SK-N-SH (cell line): ENCODE results near the gene HINT1.

Experiments used
- EP300 ChIP-seq, 2 experiments: IDR thresholded peaks; 2 replicates each; pipeline versions ENCODE4 v1.4.0 to v1.6.1; 2012; ENCODE audit warnings: borderline replicate concordance in 1 of 2, low read depth in 1 of 2, low read length in 1 of 2
- EZH2phosphoT487 ChIP-seq: fragments of 200-600 bp; sonication (generic); IDR thresholded peaks from 2 replicates; pipeline ENCODE4 v1.6.1; 2017; ENCODE audit warnings: low read depth, mixed run types, mild to moderate bottlenecking, antibody characterized with exemption, moderate library complexity, borderline replicate concordance
- FOXM1 ChIP-seq: IDR thresholded peaks from 2 replicates; pipeline ENCODE4 v1.4.0; 2012; ENCODE audit warnings: low read depth, mild to moderate bottlenecking
- NFIC ChIP-seq: IDR thresholded peaks from 2 replicates; pipeline ENCODE4 v1.4.0; 2012; ENCODE audit warnings: borderline replicate concordance
- POLR2AphosphoS5 ChIP-seq: IDR thresholded peaks from 2 replicates; pipeline ENCODE4 v1.6.1; 2012; ENCODE audit warnings: low read depth, low read length
- RCOR1 ChIP-seq: fragments of 150-350 bp; IDR thresholded peaks from 2 replicates; pipeline ENCODE4 v1.6.1; 2017; ENCODE audit warnings: antibody characterized with exemption, low read length
- RFX5 ChIP-seq: IDR thresholded peaks from 2 replicates; pipeline ENCODE4 v1.6.1; 2012; ENCODE audit warnings: mild to moderate bottlenecking, improper control_type of control experiment, low read length
- SMC3 ChIP-seq: IDR thresholded peaks from 2 replicates; pipeline ENCODE4 v1.6.1; 2012; ENCODE audit warnings: low read depth, low read length, improper control_type of control experiment
- TAF1 ChIP-seq: IDR thresholded peaks from 2 replicates; pipeline ENCODE4 v1.6.1; 2012; ENCODE audit warnings: low read depth, mild to moderate bottlenecking, low read length, moderate library complexity, borderline replicate concordance
- TF ChIP-seq, protein P1 (sequence below): fragments of 200-600 bp; sonication (generic); IDR thresholded peaks from 2 replicates; pipeline ENCODE4 v1.6.1; 2017; ENCODE audit warnings: antibody characterized with exemption, mild to moderate bottlenecking, moderate library complexity
- TF ChIP-seq, protein P2 (sequence below): IDR thresholded peaks from 2 replicates; pipeline ENCODE4 v1.4.0; 2012; ENCODE audit warnings: low read depth
- TF ChIP-seq, protein P3 (sequence below): IDR thresholded peaks from 2 replicates; pipeline ENCODE4; 2012
- TF ChIP-seq, protein P4 (sequence below): IDR thresholded peaks from 2 replicates; pipeline ENCODE4 v1.4.0; 2012; ENCODE audit warnings: low read depth, borderline replicate concordance
- TF ChIP-seq, protein P5 (sequence below): IDR thresholded peaks from 2 replicates; pipeline ENCODE4 v1.6.1; 2012; ENCODE audit warnings: mild to moderate bottlenecking, low read depth, low read length, moderate library complexity

DNA sequence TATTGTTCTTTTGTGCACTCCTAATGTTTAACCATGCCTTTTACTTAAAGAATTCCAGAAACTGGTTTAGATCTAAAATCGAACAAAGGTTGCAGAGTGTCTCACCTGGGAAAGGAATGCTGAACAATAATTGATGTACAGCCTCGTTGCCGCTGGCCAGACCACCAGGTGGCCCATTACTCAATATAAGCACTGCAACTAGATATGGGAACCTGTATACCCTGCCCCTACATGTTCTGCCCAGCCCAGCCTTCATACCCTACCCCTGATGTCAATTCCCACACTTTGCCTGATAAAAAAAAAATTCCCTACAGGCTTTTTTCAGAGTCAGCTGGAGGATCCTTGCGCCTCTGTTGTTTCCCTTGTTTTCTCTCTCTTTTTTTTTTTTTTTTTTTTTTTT is 13.8 kb downstream of the HINT1 start:
- TF ChIP-seq, protein P1, sequence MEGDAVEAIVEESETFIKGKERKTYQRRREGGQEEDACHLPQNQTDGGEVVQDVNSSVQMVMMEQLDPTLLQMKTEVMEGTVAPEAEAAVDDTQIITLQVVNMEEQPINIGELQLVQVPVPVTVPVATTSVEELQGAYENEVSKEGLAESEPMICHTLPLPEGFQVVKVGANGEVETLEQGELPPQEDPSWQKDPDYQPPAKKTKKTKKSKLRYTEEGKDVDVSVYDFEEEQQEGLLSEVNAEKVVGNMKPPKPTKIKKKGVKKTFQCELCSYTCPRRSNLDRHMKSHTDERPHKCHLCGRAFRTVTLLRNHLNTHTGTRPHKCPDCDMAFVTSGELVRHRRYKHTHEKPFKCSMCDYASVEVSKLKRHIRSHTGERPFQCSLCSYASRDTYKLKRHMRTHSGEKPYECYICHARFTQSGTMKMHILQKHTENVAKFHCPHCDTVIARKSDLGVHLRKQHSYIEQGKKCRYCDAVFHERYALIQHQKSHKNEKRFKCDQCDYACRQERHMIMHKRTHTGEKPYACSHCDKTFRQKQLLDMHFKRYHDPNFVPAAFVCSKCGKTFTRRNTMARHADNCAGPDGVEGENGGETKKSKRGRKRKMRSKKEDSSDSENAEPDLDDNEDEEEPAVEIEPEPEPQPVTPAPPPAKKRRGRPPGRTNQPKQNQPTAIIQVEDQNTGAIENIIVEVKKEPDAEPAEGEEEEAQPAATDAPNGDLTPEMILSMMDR = no peak
- TF ChIP-seq RFX5 = no peak
- TF ChIP-seq NFIC = no peak
- no peak for TF ChIP-seq TAF1
- TF ChIP-seq EZH2phosphoT487 = no peak
- TF ChIP-seq RCOR1 = no peak
- TF ChIP-seq, protein P2, sequence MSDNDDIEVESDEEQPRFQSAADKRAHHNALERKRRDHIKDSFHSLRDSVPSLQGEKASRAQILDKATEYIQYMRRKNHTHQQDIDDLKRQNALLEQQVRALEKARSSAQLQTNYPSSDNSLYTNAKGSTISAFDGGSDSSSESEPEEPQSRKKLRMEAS = no peak
- no peak for TF ChIP-seq EP300 (IDR thresholded peaks at IDR 0.05; ENCODE audit: borderline replicate concordance in 1 of 2, low read depth in 1 of 2, low read length in 1 of 2)
- TF ChIP-seq, protein P3, sequence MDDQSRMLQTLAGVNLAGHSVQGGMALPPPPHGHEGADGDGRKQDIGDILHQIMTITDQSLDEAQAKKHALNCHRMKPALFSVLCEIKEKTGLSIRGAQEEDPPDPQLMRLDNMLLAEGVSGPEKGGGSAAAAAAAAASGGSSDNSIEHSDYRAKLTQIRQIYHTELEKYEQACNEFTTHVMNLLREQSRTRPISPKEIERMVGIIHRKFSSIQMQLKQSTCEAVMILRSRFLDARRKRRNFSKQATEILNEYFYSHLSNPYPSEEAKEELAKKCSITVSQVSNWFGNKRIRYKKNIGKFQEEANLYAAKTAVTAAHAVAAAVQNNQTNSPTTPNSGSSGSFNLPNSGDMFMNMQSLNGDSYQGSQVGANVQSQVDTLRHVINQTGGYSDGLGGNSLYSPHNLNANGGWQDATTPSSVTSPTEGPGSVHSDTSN = no peak
- no peak for TF ChIP-seq FOXM1
- TF ChIP-seq, protein P4, sequence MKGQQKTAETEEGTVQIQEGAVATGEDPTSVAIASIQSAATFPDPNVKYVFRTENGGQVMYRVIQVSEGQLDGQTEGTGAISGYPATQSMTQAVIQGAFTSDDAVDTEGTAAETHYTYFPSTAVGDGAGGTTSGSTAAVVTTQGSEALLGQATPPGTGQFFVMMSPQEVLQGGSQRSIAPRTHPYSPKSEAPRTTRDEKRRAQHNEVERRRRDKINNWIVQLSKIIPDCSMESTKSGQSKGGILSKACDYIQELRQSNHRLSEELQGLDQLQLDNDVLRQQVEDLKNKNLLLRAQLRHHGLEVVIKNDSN = no peak
- TF ChIP-seq POLR2AphosphoS5 = no peak
- TF ChIP-seq SMC3 = no peak
- TF ChIP-seq, protein P5, sequence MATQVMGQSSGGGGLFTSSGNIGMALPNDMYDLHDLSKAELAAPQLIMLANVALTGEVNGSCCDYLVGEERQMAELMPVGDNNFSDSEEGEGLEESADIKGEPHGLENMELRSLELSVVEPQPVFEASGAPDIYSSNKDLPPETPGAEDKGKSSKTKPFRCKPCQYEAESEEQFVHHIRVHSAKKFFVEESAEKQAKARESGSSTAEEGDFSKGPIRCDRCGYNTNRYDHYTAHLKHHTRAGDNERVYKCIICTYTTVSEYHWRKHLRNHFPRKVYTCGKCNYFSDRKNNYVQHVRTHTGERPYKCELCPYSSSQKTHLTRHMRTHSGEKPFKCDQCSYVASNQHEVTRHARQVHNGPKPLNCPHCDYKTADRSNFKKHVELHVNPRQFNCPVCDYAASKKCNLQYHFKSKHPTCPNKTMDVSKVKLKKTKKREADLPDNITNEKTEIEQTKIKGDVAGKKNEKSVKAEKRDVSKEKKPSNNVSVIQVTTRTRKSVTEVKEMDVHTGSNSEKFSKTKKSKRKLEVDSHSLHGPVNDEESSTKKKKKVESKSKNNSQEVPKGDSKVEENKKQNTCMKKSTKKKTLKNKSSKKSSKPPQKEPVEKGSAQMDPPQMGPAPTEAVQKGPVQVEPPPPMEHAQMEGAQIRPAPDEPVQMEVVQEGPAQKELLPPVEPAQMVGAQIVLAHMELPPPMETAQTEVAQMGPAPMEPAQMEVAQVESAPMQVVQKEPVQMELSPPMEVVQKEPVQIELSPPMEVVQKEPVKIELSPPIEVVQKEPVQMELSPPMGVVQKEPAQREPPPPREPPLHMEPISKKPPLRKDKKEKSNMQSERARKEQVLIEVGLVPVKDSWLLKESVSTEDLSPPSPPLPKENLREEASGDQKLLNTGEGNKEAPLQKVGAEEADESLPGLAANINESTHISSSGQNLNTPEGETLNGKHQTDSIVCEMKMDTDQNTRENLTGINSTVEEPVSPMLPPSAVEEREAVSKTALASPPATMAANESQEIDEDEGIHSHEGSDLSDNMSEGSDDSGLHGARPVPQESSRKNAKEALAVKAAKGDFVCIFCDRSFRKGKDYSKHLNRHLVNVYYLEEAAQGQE = no peak
